BE2C (cell line): ENCODE results near the gene SLC10A2.

Experiments used
- DNase-seq: peaks from one replicate; pipeline ENCODE4 v3.0.0-alpha.2; 2020
- H3K27me3 ChIP-seq: fragments of 250-450 bp; sonication (Bioruptor Pico); 2 replicates; pipeline ENCODE4 v1.5.1; 2020; ENCODE audit warnings: mild to moderate bottlenecking
- H3K36me3 ChIP-seq: fragments of 250-450 bp; sonication (Bioruptor Pico); 2 replicates; pipeline ENCODE4 v1.5.1; 2020; ENCODE audit warnings: mild to moderate bottlenecking
- H3K4me1 ChIP-seq: fragments of 250-450 bp; sonication (Bioruptor Pico); 2 replicates; pipeline ENCODE4 v1.5.1; 2020
- H3K4me3 ChIP-seq: 2 replicates; pipeline ENCODE4 v1.5.1; 2011; ENCODE audit warnings: low read depth, low read length
- H3K9me3 ChIP-seq: fragments of 250-450 bp; sonication (Bioruptor Pico); 2 replicates; pipeline ENCODE4 v1.5.1; 2020
- CTCF ChIP-seq: IDR thresholded peaks from 2 replicates; pipeline ENCODE4 v1.5.1; 2012; ENCODE audit warnings: mild to moderate bottlenecking, low read depth, low read length

Gene SLC10A2

DNA sequence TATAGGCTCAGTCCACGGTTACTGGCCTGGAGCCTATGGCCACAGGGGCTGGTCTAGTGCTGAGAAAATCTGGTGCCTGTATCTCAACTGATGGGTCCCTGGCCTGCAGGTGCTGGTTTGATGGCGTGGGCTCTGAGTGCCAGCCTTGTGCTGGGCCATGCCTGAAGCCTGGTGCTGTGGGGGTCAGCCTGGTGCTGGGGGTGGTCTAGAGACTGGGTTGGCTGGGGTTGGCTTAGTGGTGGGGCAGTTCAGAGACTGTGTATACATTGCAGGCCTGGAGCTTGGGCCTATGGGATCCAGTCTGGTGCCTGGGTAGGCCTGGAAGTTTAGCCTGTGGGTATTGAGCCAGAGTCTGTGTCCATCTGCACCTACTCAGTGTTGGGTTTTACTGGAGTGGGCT, 36.4 kb downstream of the SLC10A2 start:
- Histone ChIP-seq H3K36me3 (no peaks in the 10 kb centered on the region), H3K4me3 (no peak overlapping the region), H3K9me3 (no peaks in the 10 kb centered on the region), H3K27me3 (no peaks in the 10 kb centered on the region), H3K4me1 (no peaks in the 10 kb centered on the region)
- no peak for DNase-seq
- no peak for TF ChIP-seq CTCF

- H3K27me3 ChIP-seq = peaks cover 2% of the 10 kb centered on the region; the same call in 1 of the 2 replicates
- no peak for DNase-seq
- H3K9me3 ChIP-seq = no peaks in the 10 kb centered on the region
- H3K36me3 ChIP-seq = no peaks in the 10 kb centered on the region
- no peak for TF ChIP-seq CTCF
- H3K4me3 ChIP-seq = no peak overlapping the region
- no peaks in the 10 kb centered on the region for H3K4me1 ChIP-seq
Observed at GRCh38 chr13:103022336-103022735, 43.9 kb downstream of the SLC10A2 start.

DNA sequence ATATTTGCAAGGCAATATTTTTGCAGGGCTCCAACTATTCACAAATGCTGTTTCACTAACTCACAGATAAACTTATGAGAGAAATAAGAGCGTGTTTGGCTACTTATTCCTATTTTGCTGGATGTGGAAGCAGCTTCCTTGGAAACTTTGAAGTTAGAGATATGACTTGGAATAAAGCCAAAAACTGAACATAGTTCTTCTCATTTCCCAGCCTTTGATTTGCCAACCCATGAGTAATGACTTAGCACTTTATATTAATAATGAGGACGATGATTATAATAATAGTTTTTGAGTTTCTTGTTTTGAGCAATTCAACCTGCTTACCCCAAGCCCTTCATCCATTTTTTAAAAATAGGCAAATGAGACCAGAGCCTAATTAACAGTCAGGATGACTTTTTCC, 47.7 kb downstream of the SLC10A2 start:
- H3K9me3 ChIP-seq = no peaks in the 10 kb centered on the region
- H3K4me3 ChIP-seq = no peak overlapping the region
- DNase-seq = no peak
- peaks cover 2% of the 10 kb centered on the region; the same call in 1 of the 2 replicates for H3K27me3 ChIP-seq
- TF ChIP-seq CTCF = no peak
- H3K4me1 ChIP-seq = no peaks in the 10 kb centered on the region
- H3K36me3 ChIP-seq = no peaks in the 10 kb centered on the region

- TF ChIP-seq CTCF = no peak
- Histone ChIP-seq H3K27me3 (no peaks in the 10 kb centered on the region), H3K36me3 (no peaks in the 10 kb centered on the region), H3K4me1 (no peaks in the 10 kb centered on the region), H3K9me3 (no peaks in the 10 kb centered on the region), H3K4me3 (no peak overlapping the region)
- no peak for DNase-seq
Observed at GRCh38 chr13:103012646-103013045, 53.6 kb downstream of the SLC10A2 start.

DNA sequence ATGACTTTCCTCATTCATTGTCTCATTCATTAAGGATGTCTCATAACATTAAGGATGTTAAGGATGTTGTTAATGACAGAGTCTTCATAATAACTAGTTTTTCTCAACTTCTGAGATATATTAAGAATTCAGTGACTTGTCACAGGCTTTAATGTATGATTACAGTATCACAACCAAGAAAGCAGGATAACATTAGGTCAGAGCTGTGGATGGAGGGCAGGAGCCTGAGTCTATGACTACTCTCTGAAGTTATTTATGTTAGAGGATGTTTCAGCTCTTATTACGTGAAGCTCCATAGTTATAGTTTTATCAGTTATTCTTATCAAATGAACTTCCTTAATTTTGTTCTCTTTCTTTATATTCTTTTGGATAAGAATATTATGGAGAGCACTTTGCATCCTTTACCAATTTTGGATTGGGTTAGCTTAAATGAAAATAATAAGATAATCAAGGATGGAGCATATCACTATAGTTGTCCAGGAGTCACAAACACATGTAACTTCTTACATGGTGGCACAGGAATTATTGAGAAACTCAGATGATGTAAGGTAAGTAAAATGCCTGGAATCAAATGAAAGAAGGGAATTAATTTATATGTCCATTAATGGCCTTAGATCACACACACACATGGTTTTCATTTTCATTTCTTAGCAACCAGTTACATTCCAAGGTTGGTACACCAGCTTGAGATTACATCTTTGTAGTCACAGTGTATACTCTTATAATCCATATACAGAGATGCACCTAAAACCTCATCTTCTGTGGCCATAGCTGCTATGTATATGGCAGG, 57.0 kb downstream of the SLC10A2 start:
- TF ChIP-seq CTCF = no peak
- no peaks in the 10 kb centered on the region for H3K36me3 ChIP-seq
- H3K4me3 ChIP-seq = no peak overlapping the region
- no peak for DNase-seq
- H3K27me3 ChIP-seq = no peaks in the 10 kb centered on the region
- no peaks in the 10 kb centered on the region for H3K4me1 ChIP-seq
- no peaks in the 10 kb centered on the region for H3K9me3 ChIP-seq

GRCh38 chr13:103007427-103007762, 58.8 kb downstream of the SLC10A2 start:
- Histone ChIP-seq H3K9me3 (no peaks in the 10 kb centered on the region), H3K36me3 (no peaks in the 10 kb centered on the region), H3K27me3 (no peaks in the 10 kb centered on the region), H3K4me3 (no peak overlapping the region), H3K4me1 (no peaks in the 10 kb centered on the region)
- TF ChIP-seq CTCF = no peak
- DNase-seq = no peak
